ENCODE results near the gene OR52B2.
"Not testable (repeated sequence)": the region's sequence is repeated elsewhere in the genome, so short reads cannot be mapped to it uniquely, and the experiment has no call there.

The OR52B2 gene

GRCh38 chr11:6152126-6152525 is 18.0 kb downstream of the OR52B2 start:
- DNase-seq (ENCODE audit: low spot score), result no peak

- DNase-seq (ENCODE audit: low spot score), result no peak
Measured at GRCh38 chr11:6151117-6151516, 19.0 kb downstream of the OR52B2 start.

DNA sequence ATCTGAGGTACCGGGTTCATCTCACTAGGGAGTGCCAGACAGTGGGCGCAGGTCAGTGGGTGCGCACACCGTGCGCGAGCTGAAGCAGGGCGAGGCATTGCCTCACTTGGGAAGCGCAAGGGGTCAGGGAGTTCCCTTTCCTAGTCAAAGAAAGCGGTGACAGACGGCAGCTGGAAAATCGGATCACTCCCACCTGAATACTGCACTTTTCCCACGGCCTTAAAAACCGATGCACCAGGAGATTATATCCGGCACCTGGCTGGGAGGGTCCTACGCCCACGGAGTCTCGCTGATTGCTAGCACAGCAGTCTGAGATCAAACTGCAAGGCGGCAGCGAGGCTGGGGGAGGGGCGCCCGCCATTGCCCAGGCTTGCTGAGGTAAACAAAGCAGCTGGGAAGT is 26.4 kb downstream of the OR52B2 start:
- not testable (repeated sequence) for DNase-seq (ENCODE audit: low spot score)

DNA sequence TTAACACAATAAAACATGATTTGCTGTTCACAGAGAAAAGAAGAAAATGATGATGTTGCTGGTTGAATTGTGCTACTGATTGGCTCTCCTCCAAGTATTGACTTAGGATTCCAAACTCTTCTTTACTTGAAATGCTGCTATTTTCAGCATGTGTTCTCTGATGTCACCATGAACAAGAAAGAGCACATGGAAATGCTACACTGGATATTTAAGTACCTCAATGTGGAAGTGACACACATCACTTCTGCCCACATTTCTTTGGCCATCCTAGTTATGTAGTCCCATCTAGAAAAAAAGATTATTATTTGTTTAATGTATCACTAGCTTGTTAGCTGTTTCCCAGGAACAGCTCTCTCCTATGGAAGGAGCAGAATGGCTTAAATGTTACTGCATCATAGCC is 27.2 kb downstream of the OR52B2 start:
- DNase-seq (ENCODE audit: low spot score), result no peak

DNA sequence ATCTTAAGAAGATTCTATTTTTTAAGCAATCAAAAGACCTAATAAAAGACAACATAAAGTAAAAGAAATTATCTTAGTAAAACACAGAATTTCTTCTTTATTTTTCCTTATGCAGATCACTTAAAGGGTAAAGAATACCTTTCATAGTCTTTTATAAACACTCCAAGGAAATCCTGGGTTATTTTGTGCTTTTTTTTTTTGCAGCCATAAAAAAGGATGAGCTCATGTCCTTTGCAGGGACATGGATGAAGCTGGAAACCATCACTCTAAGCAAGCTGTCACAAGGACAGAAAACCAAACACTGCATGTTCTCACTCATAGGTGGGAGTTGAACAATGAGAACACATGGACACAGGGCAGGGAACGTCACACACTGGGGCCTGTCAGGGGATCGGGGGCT is 34.2 kb downstream of the OR52B2 start:
- DNase-seq (ENCODE audit: low spot score), result not testable (repeated sequence)

GRCh38 chr11:6132431-6132830 is 37.7 kb downstream of the OR52B2 start:
- DNase-seq (ENCODE audit: low spot score), result no peak

DNA sequence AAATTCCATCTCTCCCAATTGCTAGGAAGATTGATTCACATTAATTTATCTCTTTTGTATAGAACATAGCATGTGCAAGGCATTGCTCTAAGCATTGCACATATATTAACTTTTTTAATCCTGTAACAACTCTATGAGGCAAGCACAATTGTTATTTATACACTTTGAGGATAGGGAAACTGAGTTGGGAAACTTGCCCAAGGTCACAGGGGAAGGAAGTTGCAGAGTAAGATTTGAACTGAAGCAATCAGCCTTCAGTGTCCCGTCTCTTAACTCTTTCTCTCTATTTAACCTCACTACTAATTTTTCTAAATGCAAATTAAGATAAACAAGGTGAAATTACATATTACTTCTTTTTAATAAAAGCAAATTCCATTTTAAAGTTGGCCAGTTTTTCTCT is 40.5 kb downstream of the OR52B2 start:
- no peak for DNase-seq (ENCODE audit: low spot score)

GRCh38 chr11:6129011-6129410 is 41.1 kb downstream of the OR52B2 start:
- DNase-seq (ENCODE audit: low spot score), result no peak

GRCh38 chr11:6127881-6128280 is 42.2 kb downstream of the OR52B2 start:
- no peak for DNase-seq (ENCODE audit: low spot score)

GRCh38 chr11:6124245-6124644 is 45.9 kb downstream of the OR52B2 start:
- no peak for DNase-seq (ENCODE audit: low spot score)

Data from CD4-positive, alpha-beta T cell treated with Interleukin-6 at 100 ng/mL for 8 hours (primary cell).